HepG2 (cell line): Measurements from ENCODE around the gene TPBG. TPM values are rescaled to one million over a fixed set of nuclear protein-coding genes. Genes with fewer than 3 reads are reported as not detected.

Experiments used
- ATAC-seq: fragments of 200-7000 bp; cut with Tn5 transposase; 3 replicates; pipeline ENCODE4 v1.9.1; 2020; ENCODE audit warnings: mild to moderate bottlenecking, moderate library complexity
- BruUV-seq: library from RNA; stranded (reverse); fragments of 400-500 nt; replicated peaks from 2 replicates; lab custom pipeline; 2021; lab: Mats Ljungman, UMichigan
- CTCF ChIA-PET: fragments of 300-600 bp; formaldehyde crosslinking; extraction: SDS; loops from one replicate; lab custom pipeline; 2021; ENCODE audit warnings: low total read pairs, inconsistent platforms, low intra/inter-chr PET ratio; lab: Yijun Ruan, JAX
- POLR2A ChIA-PET: fragments of 350-600 bp; sonication (Branson Sonifier 250); formaldehyde crosslinking; loops from one replicate; lab custom pipeline; 2020; ENCODE audit warnings: antibody characterized with exemption, inconsistent platforms; lab: Yijun Ruan, JAX
- DNase-seq: peaks from one replicate; pipeline ENCODE4 v3.0.0-alpha.2; 2015; ENCODE audit warnings: low spot score
- FAIRE-seq: peaks from 3 replicates; lab custom pipeline; 2011; peaks lifted over from hg19 to GRCh38; lab: Jason Lieb, UNC
- H2AFZ ChIP-seq: one replicate; pipeline ENCODE4 v1.6.1; 2011; ENCODE audit warnings: low read length, inconsistent platforms
- H3K27ac ChIP-seq: fragments of 300-600 bp; 3 replicates; pipeline ENCODE4 v1.8.0; 2011; ENCODE audit warnings: mixed run types, mild to moderate bottlenecking, mixed read lengths, low read length, inconsistent platforms; ENCODE audit not compliant: insufficient read depth; ENCODE audit errors: extremely low read length
- H3K27me3 ChIP-seq, 2 experiments: fragments of 200-600 bp in 1 of 2; 2 replicates in 1 of 2; 3 replicates in 1 of 2; pipeline versions ENCODE4 v1.6.0 to v1.8.0; 2011; ENCODE audit warnings: low read length in 2 of 2, mild to moderate bottlenecking in 2 of 2, moderate library complexity in 2 of 2, inconsistent platforms in 1 of 2; ENCODE audit not compliant: insufficient read depth in 2 of 2, control insufficient read depth in 1 of 2
- H3K36me3 ChIP-seq, 2 experiments: fragments of 200-600 bp in 1 of 2; replicated peaks in 1 of 2; 2 replicates in 1 of 2; 3 replicates in 1 of 2; pipeline versions ENCODE4 v1.5.1 to v1.8.0; 2011; ENCODE audit warnings: low read length in 2 of 2, inconsistent platforms in 1 of 2; ENCODE audit not compliant: insufficient read depth in 2 of 2, control insufficient read depth in 1 of 2
- H3K4me1 ChIP-seq: 2 replicates; pipeline ENCODE4 v1.5.1; 2012; ENCODE audit warnings: low read length, inconsistent platforms; ENCODE audit not compliant: insufficient read depth
- H3K4me2 ChIP-seq: 2 replicates; pipeline ENCODE4 v1.6.0; 2011; ENCODE audit warnings: low read depth, low read length, inconsistent platforms
- H3K4me3 ChIP-seq, 3 experiments: fragments of 200-600 bp in 1 of 3; sonication (generic), shearing (Covaris generic) in 1 of 3; replicated peaks in 1 of 3; 2 replicates each; pipeline ENCODE4 v1.5.1; 2011 to 2016; ENCODE audit warnings: low read length in 3 of 3, inconsistent platforms in 2 of 3, low read depth in 2 of 3, mild to moderate bottlenecking in 2 of 3, control low read depth in 1 of 3, mixed read lengths in 1 of 3; ENCODE audit not compliant: insufficient read depth in 1 of 3
- H3K79me2 ChIP-seq: one replicate; pipeline ENCODE4 v1.6.1; 2011; ENCODE audit warnings: low read length, inconsistent platforms; ENCODE audit not compliant: insufficient read depth
- H3K9ac ChIP-seq: 2 replicates; pipeline ENCODE4 v1.6.0; 2011; ENCODE audit warnings: mild to moderate bottlenecking, low read depth, low read length, inconsistent platforms; ENCODE audit not compliant: insufficient read depth
- H3K9me3 ChIP-seq: 2 replicates; pipeline ENCODE4 v1.5.1; 2012; ENCODE audit warnings: mild to moderate bottlenecking, low read length
- H4K20me1 ChIP-seq: 2 replicates; pipeline ENCODE4 v1.6.0; 2011; ENCODE audit warnings: inconsistent platforms, mild to moderate bottlenecking, low read length, moderate library complexity; ENCODE audit not compliant: insufficient read depth
- ATF1 ChIP-seq: IDR thresholded peaks from 2 replicates; pipeline ENCODE4 v1.6.1; 2016; ENCODE audit warnings: mild to moderate bottlenecking, control low read depth
- ATM ChIP-seq: fragments of 450-650 bp; IDR thresholded peaks from 2 replicates; pipeline ENCODE4 v1.7.1; 2017; ENCODE audit warnings: mild to moderate bottlenecking, borderline replicate concordance
- BORCS8-MEF2B ChIP-seq: sonication (generic); formaldehyde crosslinking; IDR thresholded peaks from 2 replicates; pipeline ENCODE4 v1.8.0; 2022; ENCODE audit warnings: mild to moderate bottlenecking, missing genetic modification reagents
- CBX1 ChIP-seq: IDR thresholded peaks from one replicate; pipeline ENCODE4 v1.6.1; 2016; ENCODE audit warnings: antibody characterized with exemption, low read depth
- ZNF121 ChIP-seq: sonication (generic); formaldehyde crosslinking; IDR thresholded peaks from 2 replicates; pipeline ENCODE4 v1.5.0; 2020; ENCODE audit warnings: mild to moderate bottlenecking, missing genetic modification reagents
- ZNF253 ChIP-seq: sonication (generic); formaldehyde crosslinking; IDR thresholded peaks from 2 replicates; pipeline ENCODE4 v1.8.0; 2022; ENCODE audit warnings: mild to moderate bottlenecking, missing genetic modification reagents, borderline replicate concordance
- ZNF274 ChIP-seq: sonication (generic); formaldehyde crosslinking; IDR thresholded peaks from 2 replicates; pipeline ENCODE4 v1.5.1; 2020; ENCODE audit warnings: mild to moderate bottlenecking, missing genetic modification reagents
- ZNF468 ChIP-seq: sonication (generic); formaldehyde crosslinking; IDR thresholded peaks from 2 replicates; pipeline ENCODE4 v1.8.0; 2022; ENCODE audit warnings: mild to moderate bottlenecking, moderate library complexity, missing genetic modification reagents
- ZNF792 ChIP-seq: IDR thresholded peaks from 2 replicates; pipeline ENCODE4 v1.6.1; 2016
- ZSCAN25 ChIP-seq: sonication (generic); formaldehyde crosslinking; IDR thresholded peaks from 2 replicates; pipeline ENCODE4 v1.8.0; 2022; ENCODE audit warnings: mild to moderate bottlenecking, missing genetic modification reagents
- WGBS: methylation state at CpG from one replicate; pipeline ENCODE4 v1.1.6; 2017; ENCODE audit warnings: low lambda C conversion rate; 5-methylcytosine and 5-hydroxymethylcytosine counted together
- in situ Hi-C: cut with HindIII; loops from 2 replicates; pipeline ENCODE4 v1.10.0; 2017; ENCODE audit warnings: low pct_unique_long_range_greater_than_20kb; ENCODE audit not compliant: extremely low pct_ligation_motif_present
- intact Hi-C: fragments of 100-400 bp; cut with micrococcal nuclease; formaldehyde crosslinking; loops from one replicate; pipeline ENCODE4 v1.10.0; 2022; ENCODE audit not compliant: unreplicated experiment
- polyA plus RNA-seq, 8 experiments: library from polyadenylated mRNA; depleted of rRNA in 3 of 8; stranded (reverse) in 7 of 8; unstranded in 1 of 8; fragments of >200 nt; fragmentation: Illumina TruSeq in 4 of 8; extraction: Trizol in 4 of 8; gene quantifications; 2 replicates each; pipeline versions ENCODE4 v1.2.1 to v1.2.3, GENCODE V29; 2011 to 2016; ENCODE audit warnings: low read depth in 4 of 8, missing spikeins in 1 of 8, mixed read lengths in 1 of 8; ENCODE audit not compliant: insufficient read depth in 1 of 8
- total RNA-seq, 5 experiments: library from RNA; depleted of rRNA; stranded (reverse); fragments of >200 nt; fragmentation: Illumina TruSeq; extraction: Trizol; gene quantifications; 2 replicates each; pipeline ENCODE4 v1.2.3, GENCODE V29; 2016; ENCODE audit warnings: low read depth in 1 of 5
- TF ChIP-seq, protein P1 (sequence below): sonication (generic); formaldehyde crosslinking; IDR thresholded peaks from 2 replicates; pipeline ENCODE4 v1.8.0; 2022; ENCODE audit warnings: mild to moderate bottlenecking, missing genetic modification reagents, borderline replicate concordance
- TF ChIP-seq, protein P2 (sequence below): sonication (generic); formaldehyde crosslinking; IDR thresholded peaks from 2 replicates; pipeline ENCODE4 v1.8.1; 2023; ENCODE audit warnings: mild to moderate bottlenecking, missing genetic modification reagents, borderline replicate concordance
- TF ChIP-seq, protein P3 (sequence below): IDR thresholded peaks from 2 replicates; pipeline ENCODE4 v1.6.1; 2016; ENCODE audit warnings: low read depth, missing genetic modification reagents, missing compliant biosample characterization

Gene TPBG
- total and polyA plus RNA-seq, 2 of the 13 experiments (the other 11 are each of a cell fraction or from before 2014, with no cell fraction given), result 0.73 to 0.75 TPM

DNA sequence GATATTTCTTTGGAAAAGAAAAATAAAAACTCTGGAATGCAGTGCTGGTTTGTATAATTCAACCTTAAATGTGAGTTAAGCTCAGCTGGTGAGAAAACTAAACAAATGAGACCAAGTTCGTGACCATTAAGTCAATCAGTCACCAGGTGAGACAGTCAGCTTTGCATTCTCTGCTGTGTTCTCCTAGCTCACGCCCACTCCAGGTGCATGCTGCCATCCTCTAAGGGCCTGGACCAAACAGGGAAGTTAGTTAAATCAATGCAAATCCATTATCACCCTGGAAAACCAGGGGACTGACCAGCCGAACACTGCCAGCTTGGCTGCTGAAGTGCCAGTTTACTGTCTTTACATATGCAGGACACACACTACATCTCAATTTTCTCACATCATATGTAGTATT lies 7.2 kb downstream of the TPBG start:
- Histone ChIP-seq H3K4me3 (no peak overlapping the region), H4K20me1 (no peaks in the 10 kb centered on the region), H3K79me2 (no peaks in the 10 kb centered on the region), H3K9ac (no peak overlapping the region), H3K27ac (no peak overlapping the region), H3K36me3 (no peaks in the 10 kb centered on the region), H3K4me2 (no peak overlapping the region), H3K4me1 (no peaks in the 10 kb centered on the region), H2AFZ (no peak overlapping the region), H3K27me3 (no peaks in the 10 kb centered on the region), H3K9me3 (no peaks in the 10 kb centered on the region)
- WGBS, result 45% methylated on average over 2 of the region's 3 CpGs
- no TSS peak for BruUV-seq
- POLR2A ChIA-PET, result no interaction called here
- intact Hi-C loops (no loop called here), in situ Hi-C loops (no loop called here)
- TF ChIP-seq ZSCAN25 (CRISPR knock-in tag) (no peak), ZNF274 (no peak), ATM (no peak), ZNF468 (no peak), ZNF121 (CRISPR knock-in tag) (no peak)
- TF ChIP-seq, protein P1, sequence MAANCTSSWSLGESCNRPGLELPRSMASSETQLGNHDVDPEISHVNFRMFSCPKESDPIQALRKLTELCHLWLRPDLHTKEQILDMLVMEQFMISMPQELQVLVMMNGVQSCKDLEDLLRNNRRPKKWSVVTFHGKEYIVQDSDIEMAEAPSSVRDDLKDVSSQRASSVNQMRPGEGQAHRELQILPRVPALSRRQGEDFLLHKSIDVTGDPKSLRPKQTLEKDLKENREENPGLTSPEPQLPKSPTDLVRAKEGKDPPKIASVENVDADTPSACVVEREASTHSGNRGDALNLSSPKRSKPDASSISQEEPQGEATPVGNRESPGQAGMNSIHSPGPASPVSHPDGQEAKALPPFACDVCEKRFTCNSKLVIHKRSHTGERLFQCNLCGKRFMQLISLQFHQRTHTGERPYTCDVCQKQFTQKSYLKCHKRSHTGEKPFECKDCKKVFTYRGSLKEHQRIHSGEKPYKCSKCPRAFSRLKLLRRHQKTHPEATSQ (CRISPR knock-in tag), result no peak
- no peak for DNase-seq
- CTCF ChIA-PET, result no interaction called here
- ATAC-seq, result no peak
- no peak for FAIRE-seq

DNA sequence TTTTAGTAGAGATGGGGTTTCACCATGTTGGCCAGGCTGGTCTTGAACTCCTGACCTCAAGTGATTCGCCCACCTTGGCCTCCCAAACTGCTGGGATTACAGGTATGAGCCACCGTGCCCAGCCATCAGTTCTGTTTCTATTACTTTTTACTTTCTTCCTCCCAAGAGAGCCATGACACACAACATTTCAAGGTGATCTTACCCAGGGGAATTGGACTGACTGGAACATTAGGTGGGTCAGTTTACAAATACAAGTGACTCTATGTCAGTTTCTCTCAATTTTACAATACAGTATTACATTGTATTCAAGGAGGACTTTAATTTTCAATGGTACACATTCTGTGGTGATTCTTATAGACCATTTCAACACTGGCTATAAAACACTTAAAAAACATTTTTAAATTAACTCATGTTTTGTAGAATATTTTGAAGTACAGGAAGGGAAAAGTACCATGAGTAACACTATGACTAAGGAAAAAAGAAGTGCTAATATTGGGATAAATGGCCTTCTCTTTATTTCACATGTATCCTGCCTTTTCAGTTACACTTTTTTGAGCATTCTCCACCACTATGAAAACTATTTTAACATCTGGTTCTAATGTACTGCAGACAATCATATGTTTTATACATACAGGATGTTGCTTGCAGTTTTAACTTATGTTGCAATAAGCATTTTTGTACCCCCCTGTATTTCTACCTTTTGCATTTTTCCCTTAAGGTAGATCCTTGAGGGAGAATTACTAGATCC lies 8.4 kb downstream of the TPBG start:
- Histone ChIP-seq H3K27me3 (no peaks in the 10 kb centered on the region), H3K9me3 (no peaks in the 10 kb centered on the region), H4K20me1 (no peaks in the 10 kb centered on the region), H3K4me3 (no peak overlapping the region), H3K36me3 (no peaks in the 10 kb centered on the region), H3K9ac (no peak overlapping the region), H3K79me2 (no peaks in the 10 kb centered on the region), H3K4me1 (no peaks in the 10 kb centered on the region), H3K27ac (no peak overlapping the region), H2AFZ (no peak overlapping the region), H3K4me2 (no peak overlapping the region)
- BruUV-seq, result no TSS peak
- 0% methylated on average over 2 of the region's 2 CpGs for whole genome bisulfite sequencing
- DNase-seq, result no peak
- FAIRE-seq, result no peak
- intact Hi-C loops (no loop called here), in situ Hi-C loops (no loop called here)
- no peak for ATAC-seq
- POLR2A ChIA-PET, result no interaction called here
- CTCF ChIA-PET, result no interaction called here
- TF ChIP-seq, protein P2, sequence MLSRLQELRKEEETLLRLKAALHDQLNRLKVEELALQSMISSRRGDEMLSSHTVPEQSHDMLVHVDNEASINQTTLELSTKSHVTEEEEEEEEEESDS (CRISPR knock-in tag), result no peak
- TF ChIP-seq CBX1 (no peak), ZNF792 (CRISPR knock-in tag) (no peak), BORCS8-MEF2B (CRISPR knock-in tag) (no peak), ZNF253 (CRISPR knock-in tag) (no peak), ATF1 (CRISPR knock-in tag) (no peak)
- TF ChIP-seq, protein P3, sequence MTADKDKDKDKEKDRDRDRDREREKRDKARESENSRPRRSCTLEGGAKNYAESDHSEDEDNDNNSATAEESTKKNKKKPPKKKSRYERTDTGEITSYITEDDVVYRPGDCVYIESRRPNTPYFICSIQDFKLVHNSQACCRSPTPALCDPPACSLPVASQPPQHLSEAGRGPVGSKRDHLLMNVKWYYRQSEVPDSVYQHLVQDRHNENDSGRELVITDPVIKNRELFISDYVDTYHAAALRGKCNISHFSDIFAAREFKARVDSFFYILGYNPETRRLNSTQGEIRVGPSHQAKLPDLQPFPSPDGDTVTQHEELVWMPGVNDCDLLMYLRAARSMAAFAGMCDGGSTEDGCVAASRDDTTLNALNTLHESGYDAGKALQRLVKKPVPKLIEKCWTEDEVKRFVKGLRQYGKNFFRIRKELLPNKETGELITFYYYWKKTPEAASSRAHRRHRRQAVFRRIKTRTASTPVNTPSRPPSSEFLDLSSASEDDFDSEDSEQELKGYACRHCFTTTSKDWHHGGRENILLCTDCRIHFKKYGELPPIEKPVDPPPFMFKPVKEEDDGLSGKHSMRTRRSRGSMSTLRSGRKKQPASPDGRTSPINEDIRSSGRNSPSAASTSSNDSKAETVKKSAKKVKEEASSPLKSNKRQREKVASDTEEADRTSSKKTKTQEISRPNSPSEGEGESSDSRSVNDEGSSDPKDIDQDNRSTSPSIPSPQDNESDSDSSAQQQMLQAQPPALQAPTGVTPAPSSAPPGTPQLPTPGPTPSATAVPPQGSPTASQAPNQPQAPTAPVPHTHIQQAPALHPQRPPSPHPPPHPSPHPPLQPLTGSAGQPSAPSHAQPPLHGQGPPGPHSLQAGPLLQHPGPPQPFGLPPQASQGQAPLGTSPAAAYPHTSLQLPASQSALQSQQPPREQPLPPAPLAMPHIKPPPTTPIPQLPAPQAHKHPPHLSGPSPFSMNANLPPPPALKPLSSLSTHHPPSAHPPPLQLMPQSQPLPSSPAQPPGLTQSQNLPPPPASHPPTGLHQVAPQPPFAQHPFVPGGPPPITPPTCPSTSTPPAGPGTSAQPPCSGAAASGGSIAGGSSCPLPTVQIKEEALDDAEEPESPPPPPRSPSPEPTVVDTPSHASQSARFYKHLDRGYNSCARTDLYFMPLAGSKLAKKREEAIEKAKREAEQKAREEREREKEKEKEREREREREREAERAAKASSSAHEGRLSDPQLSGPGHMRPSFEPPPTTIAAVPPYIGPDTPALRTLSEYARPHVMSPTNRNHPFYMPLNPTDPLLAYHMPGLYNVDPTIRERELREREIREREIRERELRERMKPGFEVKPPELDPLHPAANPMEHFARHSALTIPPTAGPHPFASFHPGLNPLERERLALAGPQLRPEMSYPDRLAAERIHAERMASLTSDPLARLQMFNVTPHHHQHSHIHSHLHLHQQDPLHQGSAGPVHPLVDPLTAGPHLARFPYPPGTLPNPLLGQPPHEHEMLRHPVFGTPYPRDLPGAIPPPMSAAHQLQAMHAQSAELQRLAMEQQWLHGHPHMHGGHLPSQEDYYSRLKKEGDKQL, result no peak
